PC-9 (cell line): ENCODE data around the gene OIT3.

Experiments
- EZH2 ChIP-seq: fragments of 200-600 bp; sonication (generic); IDR thresholded peaks from 2 replicates; pipeline ENCODE4 v1.8.0; 2017; ENCODE audit warnings: antibody characterized with exemption, low read depth
- TF ChIP-seq, protein P1 (sequence below): fragments of 200-600 bp; sonication (generic); conservative IDR thresholded peaks from 2 replicates; pipeline ENCODE4 v1.6.1; 2017; ENCODE audit warnings: mixed run types, antibody characterized with exemption, mild to moderate bottlenecking, moderate library complexity

DNA sequence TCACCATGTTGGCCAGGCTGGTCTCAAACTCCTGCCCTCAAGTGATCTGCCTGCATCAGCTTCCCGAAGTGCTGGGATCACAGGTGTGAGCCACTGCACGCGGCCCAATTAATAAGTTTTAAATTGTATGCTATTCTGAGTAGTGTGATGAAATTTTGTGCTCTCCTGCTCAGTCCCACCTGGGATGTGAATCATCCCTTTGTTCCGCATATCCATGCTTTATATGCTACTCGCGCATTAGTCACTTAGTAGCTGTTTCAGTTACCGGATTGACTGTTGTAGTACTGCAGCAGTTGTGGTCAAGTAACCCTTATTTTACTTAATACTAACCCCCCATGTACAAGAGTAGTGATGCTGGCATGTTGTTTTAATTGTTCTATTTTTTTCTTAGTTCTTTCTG, 47.3 kb upstream of the OIT3 start:
- TF ChIP-seq, protein P1, sequence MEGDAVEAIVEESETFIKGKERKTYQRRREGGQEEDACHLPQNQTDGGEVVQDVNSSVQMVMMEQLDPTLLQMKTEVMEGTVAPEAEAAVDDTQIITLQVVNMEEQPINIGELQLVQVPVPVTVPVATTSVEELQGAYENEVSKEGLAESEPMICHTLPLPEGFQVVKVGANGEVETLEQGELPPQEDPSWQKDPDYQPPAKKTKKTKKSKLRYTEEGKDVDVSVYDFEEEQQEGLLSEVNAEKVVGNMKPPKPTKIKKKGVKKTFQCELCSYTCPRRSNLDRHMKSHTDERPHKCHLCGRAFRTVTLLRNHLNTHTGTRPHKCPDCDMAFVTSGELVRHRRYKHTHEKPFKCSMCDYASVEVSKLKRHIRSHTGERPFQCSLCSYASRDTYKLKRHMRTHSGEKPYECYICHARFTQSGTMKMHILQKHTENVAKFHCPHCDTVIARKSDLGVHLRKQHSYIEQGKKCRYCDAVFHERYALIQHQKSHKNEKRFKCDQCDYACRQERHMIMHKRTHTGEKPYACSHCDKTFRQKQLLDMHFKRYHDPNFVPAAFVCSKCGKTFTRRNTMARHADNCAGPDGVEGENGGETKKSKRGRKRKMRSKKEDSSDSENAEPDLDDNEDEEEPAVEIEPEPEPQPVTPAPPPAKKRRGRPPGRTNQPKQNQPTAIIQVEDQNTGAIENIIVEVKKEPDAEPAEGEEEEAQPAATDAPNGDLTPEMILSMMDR = no peak
- no peak for TF ChIP-seq EZH2
